Type B pancreatic cell (in vitro differentiated cells): ENCODE results near the gene GPC6. TPM values are rescaled to one million over a fixed set of nuclear protein-coding genes. Genes with fewer than 3 reads are reported as not detected.

ENCODE experiments used
- DNase-seq: peaks from one replicate; pipeline ENCODE4 v3.0.0; 2021; ENCODE audit warnings: mixed read lengths; ENCODE audit not compliant: unreplicated experiment; ENCODE audit errors: extremely low spot score
- H3K27ac Mint-ChIP-seq: 2 replicates; pipeline ENCODE4 v1.8.0; 2021; ENCODE audit warnings: mild to moderate bottlenecking, mixed read lengths
- H3K27me3 Mint-ChIP-seq: 2 replicates; pipeline ENCODE4 v1.8.0; 2021; ENCODE audit warnings: mixed read lengths
- H3K36me3 Mint-ChIP-seq: 2 replicates; pipeline ENCODE4 v1.8.0; 2021; ENCODE audit warnings: mixed read lengths
- H3K4me1 Mint-ChIP-seq: one replicate; pipeline ENCODE4 v1.8.0; 2021; ENCODE audit warnings: mixed read lengths; ENCODE audit not compliant: unreplicated experiment
- H3K4me3 Mint-ChIP-seq: 2 replicates; pipeline ENCODE4 v1.8.0; 2021; ENCODE audit warnings: mild to moderate bottlenecking, mixed read lengths
- H3K9me3 Mint-ChIP-seq: 2 replicates; pipeline ENCODE4 v1.8.0; 2021; ENCODE audit warnings: mixed read lengths
- CTCF ChIP-seq: fragments of 200-600 bp; sonication (generic); conservative IDR thresholded peaks from 2 replicates; pipeline ENCODE4 v1.5.0; 2021; ENCODE audit warnings: antibody characterized with exemption, mild to moderate bottlenecking
- total RNA-seq: library from RNA; stranded (reverse); gene quantifications from 2 replicates; pipeline ENCODE4 v1.2.1, GENCODE V29; 2021; ENCODE audit warnings: low replicate concordance

GPC6 gene
- total RNA-seq, 1 donor from 2014 or later = 30.5 TPM

GRCh38 chr13:93646245-93646644 lies 419.6 kb downstream of the GPC6 start:
- Mint-ChIP-seq H3K36me3 (no peaks in the 10 kb centered on the region), H3K4me1 (peaks cover 3% of the 10 kb centered on the region), H3K4me3 (no peak overlapping the region), H3K9me3 (no peaks in the 10 kb centered on the region), H3K27me3 (no peaks in the 10 kb centered on the region), H3K27ac (no peak overlapping the region)
- no peak for TF ChIP-seq CTCF
- DNase-seq = no peak

GRCh38 chr13:93649496-93649895 lies 422.9 kb downstream of the GPC6 start:
- no peaks in the 10 kb centered on the region for H3K9me3 Mint-ChIP-seq
- H3K4me3 Mint-ChIP-seq = no peak overlapping the region
- H3K4me1 Mint-ChIP-seq = peaks cover 3% of the 10 kb centered on the region
- TF ChIP-seq CTCF = no peak
- no peak for DNase-seq
- H3K27me3 Mint-ChIP-seq = no peaks in the 10 kb centered on the region
- peaks cover 3% of the 10 kb centered on the region for H3K36me3 Mint-ChIP-seq
- no peak overlapping the region for H3K27ac Mint-ChIP-seq

- Mint-ChIP-seq H3K4me3 (no peak overlapping the region), H3K4me1 (no peaks in the 10 kb centered on the region), H3K9me3 (peaks cover 3% of the 10 kb centered on the region), H3K27me3 (no peaks in the 10 kb centered on the region), H3K27ac (no peak overlapping the region), H3K36me3 (peaks cover 3% of the 10 kb centered on the region)
- TF ChIP-seq CTCF = no peak
- DNase-seq = no peak
Measured at GRCh38 chr13:93653776-93654175, 427.2 kb downstream of the GPC6 start.

- peaks cover 11% of the 10 kb centered on the region for H3K9me3 Mint-ChIP-seq
- no peak overlapping the region for H3K4me3 Mint-ChIP-seq
- no peaks in the 10 kb centered on the region for H3K27me3 Mint-ChIP-seq
- H3K27ac Mint-ChIP-seq = no peak overlapping the region
- peaks cover 3% of the 10 kb centered on the region for H3K36me3 Mint-ChIP-seq
- no peaks in the 10 kb centered on the region for H3K4me1 Mint-ChIP-seq
- DNase-seq = no peak
- no peak for TF ChIP-seq CTCF
Measured at GRCh38 chr13:93655154-93655553, 428.5 kb downstream of the GPC6 start.

- H3K9me3 Mint-ChIP-seq = peaks cover 11% of the 10 kb centered on the region
- DNase-seq = no peak
- H3K27me3 Mint-ChIP-seq = no peaks in the 10 kb centered on the region
- H3K4me3 Mint-ChIP-seq = no peak overlapping the region
- no peak overlapping the region for H3K27ac Mint-ChIP-seq
- H3K4me1 Mint-ChIP-seq = no peaks in the 10 kb centered on the region
- no peak for TF ChIP-seq CTCF
- no peaks in the 10 kb centered on the region for H3K36me3 Mint-ChIP-seq
Measured at GRCh38 chr13:93660391-93661063, 433.9 kb downstream of the GPC6 start.

GRCh38 chr13:93670866-93671265 lies 444.3 kb downstream of the GPC6 start:
- Mint-ChIP-seq H3K4me1 (peaks cover 8% of the 10 kb centered on the region), H3K27ac (no peak overlapping the region), H3K4me3 (no peak overlapping the region), H3K27me3 (no peaks in the 10 kb centered on the region), H3K9me3 (peaks cover 5% of the 10 kb centered on the region), H3K36me3 (no peaks in the 10 kb centered on the region)
- DNase-seq = no peak
- no peak for TF ChIP-seq CTCF
